Keratinocyte (primary cell): ENCODE data around the gene EPHA2. TPM values are rescaled to one million over a fixed set of nuclear protein-coding genes. Genes with fewer than 3 reads are reported as not detected.

Experiments
- DNase-seq: peaks from one replicate; pipeline ENCODE4 v3.0.0-alpha.2; 2011; ENCODE audit warnings: low read depth, missing footprints, low spot score
- FAIRE-seq: peaks from 2 replicates; lab custom pipeline; 2011; peaks lifted over from hg19 to GRCh38; lab: Jason Lieb, UNC
- H2AFZ ChIP-seq: 2 replicates; pipeline ENCODE4 v1.6.0; 2012; ENCODE audit warnings: low read length, control low read depth, inconsistent platforms; ENCODE audit not compliant: control insufficient read depth
- H3K27ac ChIP-seq: 2 replicates; pipeline ENCODE4 v1.5.1; 2011; ENCODE audit warnings: low read length; ENCODE audit not compliant: control insufficient read depth, insufficient read depth
- H3K27me3 ChIP-seq: 3 replicates; pipeline ENCODE4 v1.6.0; 2011; ENCODE audit warnings: low read length; ENCODE audit not compliant: control insufficient read depth, insufficient read depth; ENCODE audit errors: extremely low read depth
- H3K36me3 ChIP-seq, 2 experiments: 2 replicates in 1 of 2; 3 replicates in 1 of 2; pipeline ENCODE4 v1.5.1; 2011; ENCODE audit warnings: low read length in 2 of 2, mild to moderate bottlenecking in 1 of 2; ENCODE audit not compliant: control insufficient read depth in 2 of 2, insufficient read depth in 2 of 2; ENCODE audit errors: extremely low read depth in 1 of 2
- H3K4me1 ChIP-seq: 3 replicates; pipeline ENCODE4 v1.5.1; 2011; ENCODE audit warnings: low read length; ENCODE audit not compliant: control insufficient read depth, insufficient read depth; ENCODE audit errors: extremely low read depth
- H3K4me2 ChIP-seq: 3 replicates; pipeline ENCODE4 v1.6.0; 2011; ENCODE audit warnings: low read depth, low read length; ENCODE audit not compliant: control insufficient read depth, insufficient read depth; ENCODE audit errors: extremely low read depth
- H3K4me3 ChIP-seq, 3 experiments: fragments of 200-600 bp in 1 of 3; sonication (generic) in 1 of 3; 2 replicates in 2 of 3; 3 replicates in 1 of 3; pipeline ENCODE4 v1.5.1; 2011 to 2016; ENCODE audit warnings: low read length in 3 of 3, mild to moderate bottlenecking in 3 of 3, control low read depth in 2 of 3, inconsistent platforms in 1 of 3, low read depth in 1 of 3, mixed read lengths in 1 of 3, mixed run types in 1 of 3, moderate library complexity in 1 of 3; ENCODE audit not compliant: control insufficient read depth in 2 of 3, insufficient read depth in 2 of 3; ENCODE audit errors: extremely low read depth in 1 of 3
- H3K79me2 ChIP-seq: 2 replicates; pipeline ENCODE4 v1.6.0; 2012; ENCODE audit warnings: low read length; ENCODE audit not compliant: control insufficient read depth, insufficient read depth
- H3K9ac ChIP-seq: 3 replicates; pipeline ENCODE4 v1.6.0; 2011; ENCODE audit warnings: low read length; ENCODE audit not compliant: control insufficient read depth, insufficient read depth; ENCODE audit errors: extremely low read depth
- H3K9me1 ChIP-seq: 3 replicates; pipeline ENCODE4 v1.6.0; 2011; ENCODE audit warnings: low read length; ENCODE audit not compliant: control insufficient read depth, insufficient read depth; ENCODE audit errors: extremely low read depth
- H3K9me3 ChIP-seq: 2 replicates; pipeline ENCODE4 v1.5.1; 2012; ENCODE audit warnings: low read depth, low read length; ENCODE audit not compliant: control insufficient read depth
- H4K20me1 ChIP-seq: 3 replicates; pipeline ENCODE4 v1.6.0; 2011; ENCODE audit warnings: low read length; ENCODE audit not compliant: control insufficient read depth, insufficient read depth; ENCODE audit errors: extremely low read depth
- CTCF ChIP-seq, 3 experiments: IDR thresholded peaks in 1 of 3; conservative IDR thresholded peaks in 1 of 3; optimal IDR thresholded peaks in 1 of 3; 2 replicates in 2 of 3; 3 replicates in 1 of 3; pipeline versions ENCODE3 to v1.5.1; 2011; ENCODE audit warnings: low read length in 3 of 3, mild to moderate bottlenecking in 3 of 3, moderate library complexity in 2 of 3, control low read depth in 1 of 3, inconsistent platforms in 1 of 3; ENCODE audit not compliant: insufficient read depth in 2 of 3; ENCODE audit errors: extremely low read depth in 1 of 3
- EZH2 ChIP-seq: IDR thresholded peaks from one replicate; pipeline ENCODE4 v1.6.1; 2012; ENCODE audit warnings: inconsistent platforms, mild to moderate bottlenecking, low read length, moderate library complexity
- dilution Hi-C: fragments of 300-500 bp; cut with MboI; formaldehyde crosslinking; loops from one replicate; pipeline ENCODE4 v1.7.0; 2020; ENCODE audit warnings: low sequenced_read_pairs; ENCODE audit not compliant: extremely low pct_ligation_motif_present
- polyA plus RNA-seq, 5 experiments: library from polyadenylated mRNA; depleted of rRNA in 3 of 5; stranded (reverse) in 3 of 5; stranded (forward) in 1 of 5; unstranded in 1 of 5; fragments of >200 nt; gene quantifications; 1 replicate in 1 of 5; 2 replicates in 3 of 5; 3 replicates in 1 of 5; pipeline versions ENCODE4 v1.2.1 to v1.2.3, GENCODE V29; 2011 to 2012; ENCODE audit warnings: missing spikeins in 2 of 5, low read depth in 1 of 5, low replicate concordance in 1 of 5

Gene EPHA2
- polyA plus RNA-seq, 1 donor (not counting 4 experiments of a cell fraction or from before 2014, with no cell fraction given), result 55.6 TPM

- no peaks in the 10 kb centered on the region for H3K9me3 ChIP-seq
- peaks cover 0 to 2% of the 10 kb centered on the region in 2 experiments for H3K36me3 ChIP-seq
- no peak overlapping the region for H2AFZ ChIP-seq
- FAIRE-seq (no peak), DNase-seq (no peak)
- dilution Hi-C loops, result no loop called here
- H4K20me1 ChIP-seq, result peaks cover 3% of the 10 kb centered on the region
- no peaks in the 10 kb centered on the region for H3K79me2 ChIP-seq
- no peak overlapping the region for H3K9ac ChIP-seq
- TF ChIP-seq EZH2 (no peak), CTCF (optimal IDR thresholded peaks at IDR 0.05 in 1 of 3, IDR thresholded peaks at IDR 0.05 in 1 of 3, conservative IDR thresholded peaks at IDR 0.05 in 1 of 3; ENCODE audit: extremely low read depth in 1 of 3, insufficient read depth in 2 of 3, low read length in 3 of 3) (no peak)
- H3K4me2 ChIP-seq, result no peak overlapping the region
- peaks cover 4% of the 10 kb centered on the region for H3K4me1 ChIP-seq
- H3K27me3 ChIP-seq, result no peaks in the 10 kb centered on the region
- no peak overlapping the region for H3K27ac ChIP-seq
- no peaks in the 10 kb centered on the region for H3K9me1 ChIP-seq
- no peak overlapping the region for H3K4me3 ChIP-seq
These were observed 38.5 kb downstream of the EPHA2 start for GRCh38 chr1:16117369-16117768.

- Histone ChIP-seq H3K27ac (no peak overlapping the region), H3K9me3 (no peaks in the 10 kb centered on the region), H3K4me2 (no peak overlapping the region), H3K9ac (no peak overlapping the region), H4K20me1 (no peaks in the 10 kb centered on the region), H3K79me2 (no peaks in the 10 kb centered on the region), H3K27me3 (peaks cover 6% of the 10 kb centered on the region), H3K4me3 (no peak overlapping the region), H3K9me1 (no peaks in the 10 kb centered on the region), H3K4me1 (peaks cover 4% of the 10 kb centered on the region), H2AFZ (no peak overlapping the region), H3K36me3 (no peaks in the 10 kb centered on the region)
- dilution Hi-C loops, result no loop called here
- DNase-seq (no peak), FAIRE-seq (no peak)
- no peak for TF ChIP-seq EZH2
- no peak for TF ChIP-seq CTCF (optimal IDR thresholded peaks at IDR 0.05 in 1 of 3, IDR thresholded peaks at IDR 0.05 in 1 of 3, conservative IDR thresholded peaks at IDR 0.05 in 1 of 3; ENCODE audit: extremely low read depth in 1 of 3, insufficient read depth in 2 of 3, low read length in 3 of 3)
These were observed 39.2 kb downstream of the EPHA2 start for GRCh38 chr1:16116625-16117024.
